ENCODE measurements around the gene MAPK8. TPM values are rescaled to one million over a fixed set of nuclear protein-coding genes. Genes with fewer than 3 reads are reported as not detected.

MAPK8 gene
- total and polyA plus RNA-seq, 3 experiments from 2014 or later: 20.5 to 43.5 (median 38.8) TPM

DNA sequence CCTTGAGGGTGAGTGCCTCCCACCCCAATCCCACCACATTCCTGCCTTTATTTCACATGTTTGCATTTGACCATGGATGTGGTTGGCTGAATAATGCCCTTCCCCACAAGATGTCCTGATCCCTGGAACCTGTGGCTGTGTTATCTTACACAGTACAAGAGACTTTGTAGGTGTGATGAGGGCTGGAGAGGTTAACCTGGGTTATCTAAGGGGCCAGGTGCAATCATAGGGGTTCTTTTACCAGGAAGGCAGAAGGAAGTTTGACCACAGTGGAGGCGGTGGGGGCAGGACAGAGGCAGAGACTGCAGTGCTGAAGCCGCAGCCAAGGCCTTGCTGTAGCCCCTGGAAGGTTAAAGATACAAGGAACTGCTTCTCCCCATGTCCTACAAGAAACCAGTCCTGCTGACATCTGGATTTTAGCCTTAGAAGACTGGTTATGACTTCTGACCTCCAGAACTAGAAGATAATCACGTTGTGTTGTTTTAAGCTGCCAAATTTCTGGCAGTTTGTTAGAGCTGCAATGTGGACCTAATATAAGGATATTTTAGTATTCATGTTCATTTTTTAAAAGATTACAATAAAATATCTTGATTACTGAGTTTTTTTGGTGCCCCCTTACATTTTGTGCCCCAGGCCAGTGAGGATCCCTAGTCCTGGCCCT, 161.8 kb downstream of the MAPK8 start:
- H3K27ac Mint-ChIP-seq: peak overlapping the region in 1 of 8 donors; percentile 62

DNA sequence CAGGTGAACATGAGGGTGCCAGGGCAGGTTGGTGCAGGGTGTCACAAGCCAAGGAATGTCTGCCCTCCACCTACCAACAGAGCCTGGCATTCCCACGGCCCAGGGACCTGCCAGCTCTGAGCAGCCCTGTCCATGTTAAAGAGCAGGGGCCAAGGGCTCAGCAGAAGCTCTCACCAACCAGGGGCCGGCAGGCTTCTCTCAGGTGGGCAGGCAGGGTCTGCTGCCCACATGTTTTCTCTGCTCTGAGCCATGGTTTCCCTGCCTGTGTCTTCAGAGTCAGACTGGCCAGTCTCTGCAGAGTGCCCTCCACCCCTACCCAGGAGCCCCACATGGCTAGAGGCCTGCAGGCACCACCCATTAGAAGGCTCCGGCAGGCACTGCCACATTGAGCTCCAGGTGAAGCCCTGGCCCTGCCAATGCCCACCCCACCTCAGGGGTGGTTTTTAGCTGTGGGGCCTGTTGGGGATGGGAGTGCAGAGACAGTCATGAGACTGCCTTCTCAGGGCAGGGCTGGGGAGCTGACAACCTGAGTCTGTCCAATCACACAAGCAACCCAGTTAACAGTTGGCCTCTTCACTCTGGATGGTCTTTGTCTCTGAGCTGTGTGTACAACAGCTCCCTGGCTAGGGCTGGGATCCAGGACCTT, 162.5 kb downstream of the MAPK8 start:
- peak overlapping the region; percentile 84 for H3K27ac ChIP-seq (ENCODE audit: low read depth, low read length)
- POLR2A ChIA-PET: no interaction called here

More for the DNA sequence above, 161.8 kb downstream of the MAPK8 start:
- ChIA-PET CTCF (no interaction called here), POLR2A (no interaction called here)
- Histone ChIP-seq H3K27ac (ENCODE audit: low read depth, low read length) (peak overlapping the region; percentile 84), H3K27me3 (ENCODE audit: insufficient read depth, low read length, poor library complexity, severe bottlenecking) (no peaks in the 10 kb centered on the region), H3K4me3 (ENCODE audit: low read length) (no peak overlapping the region), H3K36me3 (ENCODE audit: insufficient read depth, low read length) (no peaks in the 10 kb centered on the region), H3K4me1 (ENCODE audit: insufficient read depth, low read length) (no peaks in the 10 kb centered on the region), H3K9me3 (ENCODE audit: low read length) (no peaks in the 10 kb centered on the region)
- Mint-ChIP-seq H3K27me3 (peaks cover 0 to 2% of the 10 kb centered on the region in 2 donors), H3K4me1 (no peaks in the 10 kb centered on the region), H3K36me3 (no peaks in the 10 kb centered on the region), H3K9me3 (no peaks in the 10 kb centered on the region), H3K4me3 (no peak overlapping the region)
- no peak for DNase-seq

DNA sequence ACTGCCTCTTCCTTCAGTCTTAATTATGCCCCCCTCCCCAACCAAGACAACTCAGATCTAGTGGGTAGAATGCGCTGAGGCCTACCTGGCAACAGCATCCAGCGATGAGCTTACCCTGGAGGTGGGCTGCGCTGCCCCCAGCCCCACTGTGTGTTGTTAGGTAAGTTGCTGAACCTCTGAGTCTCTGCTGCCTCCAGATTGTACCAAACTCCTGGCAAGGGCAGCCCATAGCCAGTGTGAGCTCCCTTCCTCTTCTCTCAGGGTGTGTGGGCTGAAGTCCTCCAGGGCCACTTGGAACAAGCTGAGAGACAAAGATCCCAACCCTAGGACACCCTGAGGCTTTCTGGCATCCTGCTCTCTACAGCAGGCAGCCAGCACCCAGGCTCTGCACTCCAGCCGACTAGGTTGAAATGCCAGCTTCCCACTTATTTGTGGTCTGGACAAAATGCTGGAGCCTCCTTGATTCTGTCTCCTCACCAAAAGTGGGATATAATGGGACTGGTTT, 163.1 kb downstream of the MAPK8 start:
- POLR2A ChIA-PET: no interaction called here
- Mint-ChIP-seq H3K4me1 (no peaks in the 10 kb centered on the region), H3K27me3 (peaks cover 0 to 2% of the 10 kb centered on the region in 2 donors)

More for the DNA sequence above, 162.5 kb downstream of the MAPK8 start:
- Mint-ChIP-seq H3K27ac (no peak overlapping the region), H3K36me3 (no peaks in the 10 kb centered on the region), H3K4me1 (no peaks in the 10 kb centered on the region), H3K9me3 (no peaks in the 10 kb centered on the region), H3K4me3 (no peak overlapping the region), H3K27me3 (peaks cover 0 to 2% of the 10 kb centered on the region in 2 donors)
- Histone ChIP-seq H3K36me3 (ENCODE audit: insufficient read depth, low read length) (no peaks in the 10 kb centered on the region), H3K9me3 (ENCODE audit: low read length) (no peaks in the 10 kb centered on the region), H3K4me3 (ENCODE audit: low read length) (no peak overlapping the region), H3K27me3 (ENCODE audit: insufficient read depth, low read length, poor library complexity, severe bottlenecking) (no peaks in the 10 kb centered on the region), H3K4me1 (ENCODE audit: insufficient read depth, low read length) (no peaks in the 10 kb centered on the region)
- CTCF ChIA-PET: no interaction called here
- no peak for DNase-seq

DNA sequence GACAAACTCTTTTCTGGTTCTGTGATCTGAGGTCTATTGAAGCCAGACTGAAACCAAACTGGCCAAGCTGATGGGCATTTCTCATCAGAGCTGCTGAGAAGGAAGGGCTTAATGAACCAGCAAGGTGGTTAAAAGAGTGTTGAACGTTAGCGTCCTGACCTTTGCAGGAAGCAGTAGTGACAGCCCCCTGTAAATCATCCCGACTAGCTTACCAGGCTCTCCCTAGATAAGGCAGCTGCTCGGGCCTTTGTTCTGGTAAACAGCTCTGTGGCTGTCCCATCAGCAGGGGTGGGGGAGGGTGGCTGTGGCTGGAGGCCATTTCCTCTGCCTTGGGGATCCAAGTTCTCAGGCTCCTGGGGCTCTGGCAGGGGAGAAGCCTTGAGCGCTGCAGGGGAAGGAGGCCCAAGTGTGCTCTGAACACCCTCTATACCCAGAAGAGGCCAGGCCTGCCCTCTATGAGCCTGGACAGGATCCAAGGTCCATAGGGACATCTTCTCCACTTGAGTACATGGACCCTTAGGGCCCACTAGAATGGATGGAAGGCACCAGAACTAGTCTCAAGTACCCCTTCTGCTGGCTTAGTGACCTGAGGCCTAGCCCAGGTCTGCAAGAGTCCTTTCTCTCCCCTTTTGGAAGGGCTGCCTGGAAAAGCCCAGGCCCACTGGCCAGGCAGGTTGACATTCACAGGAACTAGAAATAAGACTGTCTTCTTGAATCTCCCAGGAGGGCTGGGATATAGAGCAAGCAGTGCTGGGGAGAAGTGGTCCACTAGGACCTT, 163.8 kb downstream of the MAPK8 start:
- H3K4me1 ChIP-seq (ENCODE audit: insufficient read depth, low read length): no peaks in the 10 kb centered on the region
- Mint-ChIP-seq H3K27ac (no peak overlapping the region), H3K4me3 (no peak overlapping the region), H3K4me1 (no peaks in the 10 kb centered on the region), H3K9me3 (no peaks in the 10 kb centered on the region), H3K36me3 (no peaks in the 10 kb centered on the region), H3K27me3 (peaks cover 0 to 2% of the 10 kb centered on the region in 2 donors)
- no peaks in the 10 kb centered on the region for H3K36me3 ChIP-seq (ENCODE audit: insufficient read depth, low read length)
- H3K27ac ChIP-seq (ENCODE audit: low read depth, low read length): peak overlapping the region; percentile 84
- no peak overlapping the region for H3K4me3 ChIP-seq (ENCODE audit: low read length)
- ChIA-PET CTCF (no interaction called here), POLR2A (no interaction called here)
- H3K9me3 ChIP-seq (ENCODE audit: low read length): no peaks in the 10 kb centered on the region
- no peaks in the 10 kb centered on the region for H3K27me3 ChIP-seq (ENCODE audit: insufficient read depth, low read length, poor library complexity, severe bottlenecking)
- DNase-seq: no peak

More for the DNA sequence above, 163.1 kb downstream of the MAPK8 start:
- no peaks in the 10 kb centered on the region for H3K9me3 Mint-ChIP-seq
- Histone ChIP-seq H3K4me1 (ENCODE audit: insufficient read depth, low read length) (no peaks in the 10 kb centered on the region), H3K27ac (ENCODE audit: low read depth, low read length) (peak overlapping the region; percentile 84), H3K36me3 (ENCODE audit: insufficient read depth, low read length) (no peaks in the 10 kb centered on the region), H3K9me3 (ENCODE audit: low read length) (no peaks in the 10 kb centered on the region), H3K27me3 (ENCODE audit: insufficient read depth, low read length, poor library complexity, severe bottlenecking) (no peaks in the 10 kb centered on the region), H3K4me3 (ENCODE audit: low read length) (no peak overlapping the region)
- no peak overlapping the region for H3K27ac Mint-ChIP-seq
- CTCF ChIA-PET: no interaction called here
- DNase-seq: no peak
- no peaks in the 10 kb centered on the region for H3K36me3 Mint-ChIP-seq
- H3K4me3 Mint-ChIP-seq: no peak overlapping the region

DNA sequence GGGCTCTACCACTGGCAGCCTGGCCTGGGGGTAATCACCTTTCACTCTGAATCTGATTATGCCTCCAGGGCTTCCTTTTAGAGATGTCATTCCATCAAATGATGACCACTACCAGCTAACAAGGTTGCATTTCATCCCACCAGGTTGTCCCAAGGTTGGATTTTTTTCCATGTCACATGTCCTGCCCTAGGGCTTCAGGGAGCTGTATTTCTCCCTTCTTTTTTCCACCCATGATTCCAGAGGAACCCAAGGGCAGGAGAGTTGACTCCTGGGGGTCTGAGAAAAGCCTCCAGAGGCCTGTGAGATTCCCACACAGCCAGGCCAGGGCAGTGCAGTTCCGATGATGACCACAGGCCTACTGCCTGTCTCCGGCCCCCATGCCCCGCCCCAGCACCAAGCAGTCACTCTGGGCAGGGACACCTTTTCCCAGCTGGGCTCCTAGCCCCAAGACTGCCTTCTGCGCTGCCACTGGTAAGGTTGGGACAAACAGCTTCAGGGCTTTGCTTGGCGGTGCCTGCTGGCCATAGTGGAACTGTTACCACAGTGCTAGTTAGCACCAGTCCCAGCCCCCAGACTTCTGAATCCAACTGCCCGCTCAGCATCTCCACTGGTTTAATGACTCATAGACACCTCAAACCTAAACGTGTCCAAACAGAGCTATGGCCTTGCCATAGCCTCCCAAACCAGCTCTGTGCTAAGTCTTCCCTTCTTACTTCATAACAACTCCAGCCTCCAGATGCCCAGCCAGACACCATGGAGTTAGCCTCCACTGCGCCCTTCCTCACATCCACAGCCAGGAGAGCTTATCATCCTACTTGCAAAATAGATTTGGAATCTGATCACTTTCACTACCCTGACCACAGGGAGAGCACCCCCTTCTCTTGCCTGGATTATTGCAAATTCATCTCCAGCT, 164.7 kb downstream of the MAPK8 start:
- no peaks in the 10 kb centered on the region for H3K36me3 ChIP-seq (ENCODE audit: insufficient read depth, low read length)
- H3K4me3 ChIP-seq (ENCODE audit: low read length): no peak overlapping the region
- CTCF ChIA-PET: no interaction called here
- peak overlapping the region; percentile 84 for H3K27ac ChIP-seq (ENCODE audit: low read depth, low read length)
- no peaks in the 10 kb centered on the region for H3K4me1 Mint-ChIP-seq
- no peaks in the 10 kb centered on the region for H3K9me3 Mint-ChIP-seq
- no peak for DNase-seq
- H3K4me3 Mint-ChIP-seq: no peak overlapping the region
- H3K27me3 ChIP-seq (ENCODE audit: insufficient read depth, low read length, poor library complexity, severe bottlenecking): no peaks in the 10 kb centered on the region
- POLR2A ChIA-PET: no interaction called here
- no peak overlapping the region for H3K27ac Mint-ChIP-seq
- H3K36me3 Mint-ChIP-seq: no peaks in the 10 kb centered on the region
- H3K9me3 ChIP-seq (ENCODE audit: low read length): no peaks in the 10 kb centered on the region
- H3K27me3 Mint-ChIP-seq: peaks cover 0 to 2% of the 10 kb centered on the region in 2 donors
- no peaks in the 10 kb centered on the region for H3K4me1 ChIP-seq (ENCODE audit: insufficient read depth, low read length)

DNA sequence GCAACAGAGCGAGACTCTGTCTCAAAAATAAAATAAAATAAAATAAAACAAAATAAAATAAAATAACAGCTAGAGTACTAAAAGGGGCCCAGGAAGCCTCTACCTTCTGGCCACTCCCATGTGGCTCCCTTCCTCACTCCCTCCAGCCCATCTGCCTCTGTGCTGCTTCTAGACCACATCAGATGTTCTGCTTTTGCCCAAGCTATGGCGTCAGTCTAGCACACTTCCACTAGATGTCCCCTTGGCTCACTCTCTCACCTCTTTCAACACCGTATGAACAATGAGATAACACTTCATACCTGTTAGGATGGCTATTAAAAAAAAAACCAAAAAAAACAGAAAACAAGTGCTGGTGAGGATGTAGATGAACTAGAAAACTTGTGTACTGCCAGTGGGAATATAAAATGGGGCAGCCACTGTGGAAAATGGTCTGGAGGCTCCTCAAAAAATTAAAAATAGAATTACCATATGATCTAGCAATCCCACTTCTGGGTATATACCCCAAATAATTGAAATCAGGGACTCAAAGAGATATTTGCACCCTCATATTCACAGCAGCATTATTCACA, 166.1 kb downstream of the MAPK8 start:
- Histone ChIP-seq H3K27me3 (ENCODE audit: insufficient read depth, low read length, poor library complexity, severe bottlenecking) (no peaks in the 10 kb centered on the region), H3K9me3 (ENCODE audit: low read length) (no peaks in the 10 kb centered on the region), H3K36me3 (ENCODE audit: insufficient read depth, low read length) (no peaks in the 10 kb centered on the region), H3K27ac (ENCODE audit: low read depth, low read length) (no peak overlapping the region), H3K4me1 (ENCODE audit: insufficient read depth, low read length) (no peaks in the 10 kb centered on the region), H3K4me3 (ENCODE audit: low read length) (no peak overlapping the region)
- CTCF ChIA-PET: no interaction called here
- POLR2A ChIA-PET: no interaction called here
- no peak for DNase-seq
- peaks cover 0 to 2% of the 10 kb centered on the region in 2 donors for H3K27me3 Mint-ChIP-seq
- no peak overlapping the region for H3K27ac Mint-ChIP-seq
- H3K4me3 Mint-ChIP-seq: no peak overlapping the region
- H3K9me3 Mint-ChIP-seq: no peaks in the 10 kb centered on the region
- H3K36me3 Mint-ChIP-seq: no peaks in the 10 kb centered on the region
- no peaks in the 10 kb centered on the region for H3K4me1 Mint-ChIP-seq

DNA sequence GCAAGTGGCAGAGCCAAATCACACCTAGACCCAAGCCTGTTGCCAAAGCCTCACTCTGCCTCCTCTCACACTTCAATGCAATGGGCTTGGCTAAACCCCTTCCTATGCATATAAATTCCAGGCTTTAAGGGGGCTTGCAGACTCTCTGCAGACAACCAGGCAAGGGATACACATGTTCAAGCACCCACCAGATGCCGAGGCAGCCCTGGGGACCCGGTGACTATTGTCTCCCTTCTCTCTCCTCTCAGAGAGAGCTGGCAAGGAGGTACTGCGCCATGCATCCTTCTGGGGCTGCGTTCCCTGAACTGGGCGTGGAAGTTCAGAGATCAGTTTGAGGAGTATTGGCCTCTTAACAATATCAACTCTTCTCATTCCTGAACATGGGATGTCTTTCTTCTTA, 167.2 kb downstream of the MAPK8 start:
- no peaks in the 10 kb centered on the region for H3K27me3 ChIP-seq (ENCODE audit: insufficient read depth, low read length, poor library complexity, severe bottlenecking)
- no peaks in the 10 kb centered on the region for H3K4me1 ChIP-seq (ENCODE audit: insufficient read depth, low read length)
- Mint-ChIP-seq H3K27me3 (peaks cover 4% of the 10 kb centered on the region in 2 donors), H3K27ac (no peak overlapping the region), H3K4me1 (no peaks in the 10 kb centered on the region), H3K36me3 (no peaks in the 10 kb centered on the region), H3K4me3 (no peak overlapping the region), H3K9me3 (no peaks in the 10 kb centered on the region)
- H3K4me3 ChIP-seq (ENCODE audit: low read length): no peak overlapping the region
- DNase-seq: no peak
- H3K9me3 ChIP-seq (ENCODE audit: low read length): no peaks in the 10 kb centered on the region
- CTCF ChIA-PET: no interaction called here
- POLR2A ChIA-PET: no interaction called here
- no peak overlapping the region for H3K27ac ChIP-seq (ENCODE audit: low read depth, low read length)
- H3K36me3 ChIP-seq (ENCODE audit: insufficient read depth, low read length): no peaks in the 10 kb centered on the region
